ENCODE measurements around the gene MARCKS.
"Not testable (repeated sequence)": the region's sequence is repeated elsewhere in the genome, so short reads cannot be mapped to it uniquely, and the experiment has no call there.

The MARCKS gene

GRCh38 chr6:113893866-113894265 is 36.7 kb downstream of the MARCKS start:
- peaks cover 13% of the 10 kb centered on the region for H3K27me3 Mint-ChIP-seq
- H3K4me3 Mint-ChIP-seq, result no peak overlapping the region
- peaks cover 0 to 16% of the 10 kb centered on the region in 2 donors for H3K9me3 Mint-ChIP-seq
- no peak for ATAC-seq
- no peak for DNase-seq
- H3K4me1 Mint-ChIP-seq, result peaks cover 4% of the 10 kb centered on the region
- peak overlapping the region in 1 of 2 donors; percentile 7 for H3K27ac Mint-ChIP-seq

- Mint-ChIP-seq H3K4me3 (no peak overlapping the region), H3K9me3 (peaks cover 0 to 16% of the 10 kb centered on the region in 2 donors)
Observed at GRCh38 chr6:113894712-113895674, 37.8 kb downstream of the MARCKS start.

GRCh38 chr6:113901482-113901881 is 44.3 kb downstream of the MARCKS start:
- H3K4me1 Mint-ChIP-seq, result no peaks in the 10 kb centered on the region
- no peaks in the 10 kb centered on the region for H3K9me3 Mint-ChIP-seq
- no peak for ATAC-seq
- peak overlapping the region in 1 of 2 donors; percentile 68 for H3K27ac Mint-ChIP-seq
- no peak overlapping the region for H3K4me3 Mint-ChIP-seq
- no peak for DNase-seq
- H3K27me3 Mint-ChIP-seq, result no peaks in the 10 kb centered on the region

More at GRCh38 chr6:113894712-113895674, 37.8 kb downstream of the MARCKS start:
- H3K27me3 Mint-ChIP-seq, result peaks cover 13% of the 10 kb centered on the region
- DNase-seq, result no peak
- peak overlapping the region in 1 of 2 donors; percentile 92 for H3K27ac Mint-ChIP-seq
- peaks cover 4% of the 10 kb centered on the region for H3K4me1 Mint-ChIP-seq
- no peak for ATAC-seq

GRCh38 chr6:113903666-113904330 is 46.7 kb downstream of the MARCKS start:
- Mint-ChIP-seq H3K27ac (no peak overlapping the region), H3K9me3 (no peaks in the 10 kb centered on the region), H3K27me3 (no peaks in the 10 kb centered on the region), H3K4me1 (no peaks in the 10 kb centered on the region), H3K4me3 (no peak overlapping the region)
- no peak for DNase-seq
- no peak for ATAC-seq

GRCh38 chr6:113907102-113907815 is 50.1 kb downstream of the MARCKS start:
- no peaks in the 10 kb centered on the region for H3K4me1 Mint-ChIP-seq
- no peak for DNase-seq

GRCh38 chr6:113908801-113909200 is 51.7 kb downstream of the MARCKS start:
- no peaks in the 10 kb centered on the region for H3K4me1 Mint-ChIP-seq
- DNase-seq (no peak), ATAC-seq (no peak)
- no peak overlapping the region for H3K4me3 Mint-ChIP-seq
- H3K27ac Mint-ChIP-seq, result no peak overlapping the region
- no peaks in the 10 kb centered on the region for H3K9me3 Mint-ChIP-seq
- H3K27me3 Mint-ChIP-seq, result peaks cover 19% of the 10 kb centered on the region

More at GRCh38 chr6:113907102-113907815, 50.1 kb downstream of the MARCKS start:
- H3K27me3 Mint-ChIP-seq, result peaks cover 19% of the 10 kb centered on the region
- no peak overlapping the region for H3K27ac Mint-ChIP-seq
- no peaks in the 10 kb centered on the region for H3K9me3 Mint-ChIP-seq
- no peak for ATAC-seq
- no peak overlapping the region for H3K4me3 Mint-ChIP-seq

GRCh38 chr6:113909224-113909856 is 52.2 kb downstream of the MARCKS start:
- Mint-ChIP-seq H3K4me1 (no peaks in the 10 kb centered on the region), H3K9me3 (no peaks in the 10 kb centered on the region), H3K27ac (no peak overlapping the region), H3K4me3 (no peak overlapping the region), H3K27me3 (peaks cover 19% of the 10 kb centered on the region)
- DNase-seq, result peak in 1 of 2 donors; percentile 15
- peak; percentile 45 for ATAC-seq

GRCh38 chr6:113910285-113910684 is 53.1 kb downstream of the MARCKS start:
- peaks cover 19% of the 10 kb centered on the region for H3K27me3 Mint-ChIP-seq
- not testable (repeated sequence) for DNase-seq, H3K4me1 Mint-ChIP-seq, ATAC-seq, H3K27ac Mint-ChIP-seq, H3K4me3 Mint-ChIP-seq, H3K9me3 Mint-ChIP-seq
